ENCODE data around the gene LRRC8D.

DNA sequence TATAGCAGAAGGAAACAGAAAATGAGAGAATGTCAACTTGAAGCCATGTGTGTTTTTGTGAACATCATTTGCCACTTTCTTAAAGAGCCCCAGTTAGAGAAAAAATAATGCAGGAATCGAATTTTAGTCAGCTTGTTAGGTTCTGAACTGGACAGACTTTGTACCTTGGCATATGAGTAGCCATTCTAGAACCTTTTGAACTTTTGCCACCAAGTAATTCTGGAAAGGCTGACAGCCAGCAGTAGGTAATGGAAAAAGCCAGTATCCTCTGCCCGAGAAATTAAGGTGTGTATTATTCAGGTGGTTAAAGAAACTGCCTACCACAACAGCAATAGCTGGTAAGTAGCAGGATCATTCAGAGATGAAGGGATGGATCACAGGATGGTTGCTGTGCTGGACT lies 20.7 kb downstream of the LRRC8D start:
- TF ChIP-seq YY1 (IDR thresholded peaks at IDR 0.05; ENCODE audit: extremely low read depth, insufficient replicate concordance, low read depth, low read length) = no peak
- TF ChIP-seq, protein P1, sequence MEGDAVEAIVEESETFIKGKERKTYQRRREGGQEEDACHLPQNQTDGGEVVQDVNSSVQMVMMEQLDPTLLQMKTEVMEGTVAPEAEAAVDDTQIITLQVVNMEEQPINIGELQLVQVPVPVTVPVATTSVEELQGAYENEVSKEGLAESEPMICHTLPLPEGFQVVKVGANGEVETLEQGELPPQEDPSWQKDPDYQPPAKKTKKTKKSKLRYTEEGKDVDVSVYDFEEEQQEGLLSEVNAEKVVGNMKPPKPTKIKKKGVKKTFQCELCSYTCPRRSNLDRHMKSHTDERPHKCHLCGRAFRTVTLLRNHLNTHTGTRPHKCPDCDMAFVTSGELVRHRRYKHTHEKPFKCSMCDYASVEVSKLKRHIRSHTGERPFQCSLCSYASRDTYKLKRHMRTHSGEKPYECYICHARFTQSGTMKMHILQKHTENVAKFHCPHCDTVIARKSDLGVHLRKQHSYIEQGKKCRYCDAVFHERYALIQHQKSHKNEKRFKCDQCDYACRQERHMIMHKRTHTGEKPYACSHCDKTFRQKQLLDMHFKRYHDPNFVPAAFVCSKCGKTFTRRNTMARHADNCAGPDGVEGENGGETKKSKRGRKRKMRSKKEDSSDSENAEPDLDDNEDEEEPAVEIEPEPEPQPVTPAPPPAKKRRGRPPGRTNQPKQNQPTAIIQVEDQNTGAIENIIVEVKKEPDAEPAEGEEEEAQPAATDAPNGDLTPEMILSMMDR (IDR thresholded peaks at IDR 0.05 in 2 of 3, conservative IDR thresholded peaks at IDR 0.05 in 1 of 3; ENCODE audit: borderline replicate concordance in 1 of 3, insufficient read depth in 1 of 3, low read depth in 2 of 3, low read length in 2 of 3) = no peak
- TF ChIP-seq, protein P2, sequence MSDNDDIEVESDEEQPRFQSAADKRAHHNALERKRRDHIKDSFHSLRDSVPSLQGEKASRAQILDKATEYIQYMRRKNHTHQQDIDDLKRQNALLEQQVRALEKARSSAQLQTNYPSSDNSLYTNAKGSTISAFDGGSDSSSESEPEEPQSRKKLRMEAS (IDR thresholded peaks at IDR 0.05) = no peak
- TF ChIP-seq POLR2AphosphoS5 (IDR thresholded peaks at IDR 0.05; ENCODE audit: low read depth, low read length) = no peak
- no peak for TF ChIP-seq POLR2A (IDR thresholded peaks at IDR 0.05; ENCODE audit: borderline replicate concordance, extremely low read depth, insufficient read depth, insufficient read length)
- TF ChIP-seq, protein P3, sequence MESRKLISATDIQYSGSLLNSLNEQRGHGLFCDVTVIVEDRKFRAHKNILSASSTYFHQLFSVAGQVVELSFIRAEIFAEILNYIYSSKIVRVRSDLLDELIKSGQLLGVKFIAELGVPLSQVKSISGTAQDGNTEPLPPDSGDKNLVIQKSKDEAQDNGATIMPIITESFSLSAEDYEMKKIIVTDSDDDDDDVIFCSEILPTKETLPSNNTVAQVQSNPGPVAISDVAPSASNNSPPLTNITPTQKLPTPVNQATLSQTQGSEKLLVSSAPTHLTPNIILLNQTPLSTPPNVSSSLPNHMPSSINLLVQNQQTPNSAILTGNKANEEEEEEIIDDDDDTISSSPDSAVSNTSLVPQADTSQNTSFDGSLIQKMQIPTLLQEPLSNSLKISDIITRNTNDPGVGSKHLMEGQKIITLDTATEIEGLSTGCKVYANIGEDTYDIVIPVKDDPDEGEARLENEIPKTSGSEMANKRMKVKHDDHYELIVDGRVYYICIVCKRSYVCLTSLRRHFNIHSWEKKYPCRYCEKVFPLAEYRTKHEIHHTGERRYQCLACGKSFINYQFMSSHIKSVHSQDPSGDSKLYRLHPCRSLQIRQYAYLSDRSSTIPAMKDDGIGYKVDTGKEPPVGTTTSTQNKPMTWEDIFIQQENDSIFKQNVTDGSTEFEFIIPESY (IDR thresholded peaks at IDR 0.05; ENCODE audit: extremely low read depth, insufficient replicate concordance, low read length) = no peak

All from HCT116 (cell line).